SK-N-SH treated with all-trans-retinoic acid at 6 μM for 48 hours (cell line): ENCODE data around the gene UBASH3B.

Experiments
- ATAC-seq: fragments of 200-7000 bp; cut with Tn5 transposase; 3 replicates; pipeline ENCODE4 v1.9.1; 2020; ENCODE audit warnings: mild to moderate bottlenecking, moderate library complexity
- ARNTL ChIP-seq: fragments of 450-650 bp; formaldehyde crosslinking; IDR thresholded peaks from 2 replicates; pipeline ENCODE4 v1.5.0; 2020; ENCODE audit warnings: low read depth, mild to moderate bottlenecking, moderate library complexity, borderline replicate concordance
- BACH2 ChIP-seq: fragments of 250-450 bp; sonication (Bioruptor Pico); IDR thresholded peaks from 2 replicates; pipeline ENCODE4 v1.9.0; 2021; ENCODE audit warnings: mild to moderate bottlenecking, borderline replicate concordance
- CREB5 ChIP-seq: fragments of 250-450 bp; sonication (Bioruptor Pico); IDR thresholded peaks from 2 replicates; pipeline ENCODE4 v1.5.1; 2020; ENCODE audit warnings: low read depth, mild to moderate bottlenecking, moderate library complexity
- CSDC2 ChIP-seq: fragments of 250-450 bp; sonication (Bioruptor Pico); IDR thresholded peaks from 2 replicates; pipeline ENCODE4 v1.5.0; 2020; ENCODE audit warnings: mild to moderate bottlenecking, moderate library complexity
- ESRRG ChIP-seq: fragments of 250-450 bp; sonication (Bioruptor Pico); IDR thresholded peaks from 2 replicates; pipeline ENCODE4 v1.6.1; 2021; ENCODE audit warnings: mild to moderate bottlenecking
- GLIS3 ChIP-seq: fragments of 250-450 bp; sonication (Bioruptor Pico); IDR thresholded peaks from 2 replicates; pipeline ENCODE4 v1.5.0; 2020; ENCODE audit warnings: mild to moderate bottlenecking, moderate library complexity
- ISL1 ChIP-seq: fragments of 250-450 bp; sonication (Bioruptor Pico); IDR thresholded peaks from 2 replicates; pipeline ENCODE4 v2.1.2; 2022; ENCODE audit warnings: mild to moderate bottlenecking, moderate library complexity
- OSR1 ChIP-seq: fragments of 250-450 bp; sonication (Bioruptor Pico); IDR thresholded peaks from 2 replicates; pipeline ENCODE4 v1.8.0; 2022; ENCODE audit warnings: moderate library complexity, mild to moderate bottlenecking, inconsistent platforms
- PPARA ChIP-seq: fragments of 250-450 bp; sonication (Bioruptor Pico); IDR thresholded peaks from 2 replicates; pipeline ENCODE4 v1.5.0; 2020; ENCODE audit warnings: mild to moderate bottlenecking, borderline replicate concordance
- SNAI2 ChIP-seq: fragments of 250-450 bp; sonication (Bioruptor Pico); IDR thresholded peaks from 2 replicates; pipeline ENCODE4 v1.5.0; 2020; ENCODE audit warnings: mild to moderate bottlenecking, moderate library complexity
- TCF4 ChIP-seq: fragments of 250-450 bp; sonication (Bioruptor Pico); IDR thresholded peaks from 2 replicates; pipeline ENCODE4 v1.8.0; 2021; ENCODE audit warnings: mild to moderate bottlenecking, moderate library complexity, borderline replicate concordance
- ZC3H10 ChIP-seq: fragments of 250-450 bp; sonication (Bioruptor Pico); IDR thresholded peaks from 2 replicates; pipeline ENCODE4 v1.5.1; 2021; ENCODE audit warnings: mild to moderate bottlenecking, moderate library complexity
- ZFP3 ChIP-seq: fragments of 250-450 bp; sonication (Bioruptor Pico); IDR thresholded peaks from 2 replicates; pipeline ENCODE4 v1.5.0; 2020; ENCODE audit warnings: mild to moderate bottlenecking, moderate library complexity
- ZFP30 ChIP-seq: fragments of 450-650 bp; formaldehyde crosslinking; IDR thresholded peaks from 2 replicates; pipeline ENCODE4 v1.5.0; 2022; ENCODE audit warnings: mild to moderate bottlenecking, moderate library complexity
- ZNF565 ChIP-seq: fragments of 450-650 bp; formaldehyde crosslinking; conservative IDR thresholded peaks from 2 replicates; pipeline ENCODE4 v1.5.0; 2020; ENCODE audit warnings: low read depth, mild to moderate bottlenecking, moderate library complexity
- ZNF70 ChIP-seq: fragments of 450-650 bp; formaldehyde crosslinking; IDR thresholded peaks from 2 replicates; pipeline ENCODE4 v1.5.0; 2020; ENCODE audit warnings: mild to moderate bottlenecking, moderate library complexity
- ZNF8 ChIP-seq: fragments of 450-650 bp; formaldehyde crosslinking; IDR thresholded peaks from 2 replicates; pipeline ENCODE4 v1.5.0; 2020; ENCODE audit warnings: mild to moderate bottlenecking, moderate library complexity
- TF ChIP-seq, protein P1 (sequence below): fragments of 250-450 bp; sonication (Bioruptor Pico); IDR thresholded peaks from 2 replicates; pipeline ENCODE4 v1.5.0; 2020; ENCODE audit warnings: mild to moderate bottlenecking, moderate library complexity
- TF ChIP-seq, protein P2 (sequence below): fragments of 250-450 bp; sonication (Bioruptor Pico); IDR thresholded peaks from 2 replicates; pipeline ENCODE4 v1.8.0; 2021; ENCODE audit warnings: low read depth, mild to moderate bottlenecking, moderate library complexity, borderline replicate concordance
- TF ChIP-seq, protein P3 (sequence below): fragments of 250-450 bp; sonication (Bioruptor Pico); IDR thresholded peaks from 2 replicates; pipeline ENCODE4 v1.5.1; 2021; ENCODE audit warnings: mild to moderate bottlenecking, moderate library complexity

Gene UBASH3B

DNA sequence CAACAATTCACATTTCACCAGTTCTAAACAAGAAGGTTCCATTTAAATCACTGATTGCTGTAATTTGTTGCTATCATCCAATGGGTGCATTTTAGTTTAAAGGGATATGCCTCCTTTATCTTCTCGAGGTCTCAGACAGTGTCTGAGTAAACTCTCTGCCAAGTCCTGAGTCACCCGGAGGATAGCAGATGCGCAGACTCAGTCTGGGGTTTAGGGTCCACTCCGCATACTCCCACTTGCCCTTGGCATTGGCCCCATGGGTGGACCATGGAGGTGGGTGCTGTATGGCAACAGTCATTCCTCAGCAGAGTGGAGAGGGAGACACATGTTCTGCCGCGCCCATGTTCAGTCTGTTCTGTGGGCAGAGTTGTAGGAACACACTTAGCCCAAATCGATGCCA lies 117.4 kb downstream of the UBASH3B start:
- ATAC-seq: peak; percentile 86
- TF ChIP-seq ZNF70 (no peak), BACH2 (CRISPR knock-in tag) (no peak), ARNTL (CRISPR knock-in tag) (no peak), GLIS3 (CRISPR knock-in tag) (no peak), ZFP3 (CRISPR knock-in tag) (no peak), CSDC2 (CRISPR knock-in tag) (no peak), CREB5 (CRISPR knock-in tag) (no peak), ISL1 (CRISPR knock-in tag) (no peak), ZNF8 (CRISPR knock-in tag) (no peak), ZNF565 (CRISPR knock-in tag) (no peak)
- TF ChIP-seq, protein P1, sequence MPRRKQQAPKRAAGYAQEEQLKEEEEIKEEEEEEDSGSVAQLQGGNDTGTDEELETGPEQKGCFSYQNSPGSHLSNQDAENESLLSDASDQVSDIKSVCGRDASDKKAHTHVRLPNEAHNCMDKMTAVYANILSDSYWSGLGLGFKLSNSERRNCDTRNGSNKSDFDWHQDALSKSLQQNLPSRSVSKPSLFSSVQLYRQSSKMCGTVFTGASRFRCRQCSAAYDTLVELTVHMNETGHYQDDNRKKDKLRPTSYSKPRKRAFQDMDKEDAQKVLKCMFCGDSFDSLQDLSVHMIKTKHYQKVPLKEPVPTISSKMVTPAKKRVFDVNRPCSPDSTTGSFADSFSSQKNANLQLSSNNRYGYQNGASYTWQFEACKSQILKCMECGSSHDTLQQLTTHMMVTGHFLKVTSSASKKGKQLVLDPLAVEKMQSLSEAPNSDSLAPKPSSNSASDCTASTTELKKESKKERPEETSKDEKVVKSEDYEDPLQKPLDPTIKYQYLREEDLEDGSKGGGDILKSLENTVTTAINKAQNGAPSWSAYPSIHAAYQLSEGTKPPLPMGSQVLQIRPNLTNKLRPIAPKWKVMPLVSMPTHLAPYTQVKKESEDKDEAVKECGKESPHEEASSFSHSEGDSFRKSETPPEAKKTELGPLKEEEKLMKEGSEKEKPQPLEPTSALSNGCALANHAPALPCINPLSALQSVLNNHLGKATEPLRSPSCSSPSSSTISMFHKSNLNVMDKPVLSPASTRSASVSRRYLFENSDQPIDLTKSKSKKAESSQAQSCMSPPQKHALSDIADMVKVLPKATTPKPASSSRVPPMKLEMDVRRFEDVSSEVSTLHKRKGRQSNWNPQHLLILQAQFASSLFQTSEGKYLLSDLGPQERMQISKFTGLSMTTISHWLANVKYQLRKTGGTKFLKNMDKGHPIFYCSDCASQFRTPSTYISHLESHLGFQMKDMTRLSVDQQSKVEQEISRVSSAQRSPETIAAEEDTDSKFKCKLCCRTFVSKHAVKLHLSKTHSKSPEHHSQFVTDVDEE (CRISPR knock-in tag): no peak
- TF ChIP-seq, protein P2, sequence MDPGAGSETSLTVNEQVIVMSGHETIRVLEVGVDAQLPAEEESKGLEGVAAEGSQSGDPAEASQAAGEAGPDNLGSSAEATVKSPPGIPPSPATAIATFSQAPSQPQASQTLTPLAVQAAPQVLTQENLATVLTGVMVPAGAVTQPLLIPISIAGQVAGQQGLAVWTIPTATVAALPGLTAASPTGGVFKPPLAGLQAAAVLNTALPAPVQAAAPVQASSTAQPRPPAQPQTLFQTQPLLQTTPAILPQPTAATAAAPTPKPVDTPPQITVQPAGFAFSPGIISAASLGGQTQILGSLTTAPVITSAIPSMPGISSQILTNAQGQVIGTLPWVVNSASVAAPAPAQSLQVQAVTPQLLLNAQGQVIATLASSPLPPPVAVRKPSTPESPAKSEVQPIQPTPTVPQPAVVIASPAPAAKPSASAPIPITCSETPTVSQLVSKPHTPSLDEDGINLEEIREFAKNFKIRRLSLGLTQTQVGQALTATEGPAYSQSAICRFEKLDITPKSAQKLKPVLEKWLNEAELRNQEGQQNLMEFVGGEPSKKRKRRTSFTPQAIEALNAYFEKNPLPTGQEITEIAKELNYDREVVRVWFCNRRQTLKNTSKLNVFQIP (CRISPR knock-in tag): no peak

- no peak for ATAC-seq
- no peak for TF ChIP-seq OSR1 (CRISPR knock-in tag)
- 0 out of 2 replicates have a peak, but pooled peaks have one; percentile 30 for TF ChIP-seq ISL1 (CRISPR knock-in tag)
Measured at GRCh38 chr11:122773781-122774266, 118.3 kb downstream of the UBASH3B start.

GRCh38 chr11:122775675-122776271 lies 120.3 kb downstream of the UBASH3B start:
- ATAC-seq: no peak
- TF ChIP-seq, protein P2 (CRISPR knock-in tag): no peak
- TF ChIP-seq BACH2 (CRISPR knock-in tag): no peak
- TF ChIP-seq ESRRG (CRISPR knock-in tag): no peak
- TF ChIP-seq, protein P3, sequence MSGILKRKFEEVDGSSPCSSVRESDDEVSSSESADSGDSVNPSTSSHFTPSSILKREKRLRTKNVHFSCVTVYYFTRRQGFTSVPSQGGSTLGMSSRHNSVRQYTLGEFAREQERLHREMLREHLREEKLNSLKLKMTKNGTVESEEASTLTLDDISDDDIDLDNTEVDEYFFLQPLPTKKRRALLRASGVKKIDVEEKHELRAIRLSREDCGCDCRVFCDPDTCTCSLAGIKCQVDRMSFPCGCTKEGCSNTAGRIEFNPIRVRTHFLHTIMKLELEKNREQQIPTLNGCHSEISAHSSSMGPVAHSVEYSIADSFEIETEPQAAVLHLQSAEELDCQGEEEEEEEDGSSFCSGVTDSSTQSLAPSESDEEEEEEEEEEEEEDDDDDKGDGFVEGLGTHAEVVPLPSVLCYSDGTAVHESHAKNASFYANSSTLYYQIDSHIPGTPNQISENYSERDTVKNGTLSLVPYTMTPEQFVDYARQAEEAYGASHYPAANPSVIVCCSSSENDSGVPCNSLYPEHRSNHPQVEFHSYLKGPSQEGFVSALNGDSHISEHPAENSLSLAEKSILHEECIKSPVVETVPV: no peak
- no peak for TF ChIP-seq CSDC2 (CRISPR knock-in tag)
- TF ChIP-seq CREB5 (CRISPR knock-in tag): no peak
- no peak for TF ChIP-seq OSR1 (CRISPR knock-in tag)
- TF ChIP-seq, protein P1 (CRISPR knock-in tag): no peak
- TF ChIP-seq TCF4 (CRISPR knock-in tag): no peak
- no peak for TF ChIP-seq GLIS3 (CRISPR knock-in tag)
- TF ChIP-seq ARNTL (CRISPR knock-in tag): no peak
- TF ChIP-seq PPARA (CRISPR knock-in tag): no peak
- TF ChIP-seq ZNF565 (CRISPR knock-in tag): no peak
- no peak for TF ChIP-seq SNAI2 (CRISPR knock-in tag)
- TF ChIP-seq ZNF8 (CRISPR knock-in tag): no peak
- TF ChIP-seq ISL1 (CRISPR knock-in tag): no peak
- no peak for TF ChIP-seq ZFP30 (CRISPR knock-in tag)
- no peak for TF ChIP-seq ZC3H10 (CRISPR knock-in tag)
